GM21526 (cell line): Measurements from ENCODE around the gene FAM32A.
"Not testable (repeated sequence)": the region's sequence is repeated elsewhere in the genome, so short reads cannot be mapped to it uniquely, and the experiment has no call there.

Source experiments
- ATAC-seq: cut with Tn5 transposase; IDR thresholded peaks from one replicate; pipeline ENCODE4 v1.9.1; 2021; ENCODE audit warnings: moderate library complexity; ENCODE audit not compliant: unreplicated experiment, low FRiP score

The FAM32A gene

GRCh38 chr19:16161840-16162239 is 23.4 kb upstream of the FAM32A start:
- ATAC-seq: no peak

GRCh38 chr19:16164222-16164890 is 20.9 kb upstream of the FAM32A start:
- ATAC-seq: no peak

GRCh38 chr19:16166417-16166816 is 18.8 kb upstream of the FAM32A start:
- ATAC-seq: no peak

- no peak for ATAC-seq
Observed at GRCh38 chr19:16167055-16167454, 18.2 kb upstream of the FAM32A start.

GRCh38 chr19:16168465-16169081 is 16.6 kb upstream of the FAM32A start:
- ATAC-seq: no peak

GRCh38 chr19:16170134-16170533 is 15.1 kb upstream of the FAM32A start:
- no peak for ATAC-seq

- no peak for ATAC-seq
Observed at GRCh38 chr19:16175954-16176353, 9.3 kb upstream of the FAM32A start.

- not testable (repeated sequence) for ATAC-seq
Observed at GRCh38 chr19:16178866-16179265, 6.3 kb upstream of the FAM32A start.

GRCh38 chr19:16180611-16181010 is 4.6 kb upstream of the FAM32A start:
- no peak for ATAC-seq

GRCh38 chr19:16184665-16185122 is 516 bp upstream of the FAM32A start:
- no peak for ATAC-seq

- ATAC-seq: no peak
Observed at GRCh38 chr19:16185768-16186123, 536 bp downstream of the FAM32A start.

GRCh38 chr19:16188521-16188920 is 3.3 kb downstream of the FAM32A start:
- ATAC-seq: no peak

- no peak for ATAC-seq
Observed at GRCh38 chr19:16190198-16190597, 5.0 kb downstream of the FAM32A start.

GRCh38 chr19:16190736-16191135 is 5.5 kb downstream of the FAM32A start:
- no peak for ATAC-seq

GRCh38 chr19:16191216-16191908 is 6.2 kb downstream of the FAM32A start:
- ATAC-seq: no peak

- no peak for ATAC-seq
Observed at GRCh38 chr19:16193466-16193865, 8.3 kb downstream of the FAM32A start.

GRCh38 chr19:16197188-16197621 is 12.0 kb downstream of the FAM32A start:
- no peak for ATAC-seq

GRCh38 chr19:16197622-16198369 is 12.6 kb downstream of the FAM32A start, which contains the start of gene AP1M1:
TSS of gene AP1M1 (plus strand) at chr19:16197911. CDS start at chr19:16198027, 116 bp downstream.
- ATAC-seq: peak; percentile 71

GRCh38 chr19:16198370-16198651 is 13.1 kb downstream of the FAM32A start:
- ATAC-seq: peak; percentile 4

GRCh38 chr19:16199275-16199932 is 14.2 kb downstream of the FAM32A start:
- no peak for ATAC-seq
